ENCODE measurements around the gene ATXN1. TPM values are rescaled to one million over a fixed set of nuclear protein-coding genes. Genes with fewer than 3 reads are reported as not detected.

Gene ATXN1
- polyA plus RNA-seq, 2 of the 4 experiments (the other 2 are of a cell fraction): 2.9 to 8.3 TPM

GRCh38 chr6:16746401-16746800 is 14.9 kb downstream of the ATXN1 start:
- H3K4me1 ChIP-seq: peaks cover 33% of the 10 kb centered on the region
- no peak for FAIRE-seq
- ChIA-PET CTCF (interaction anchor here (1.4 to 2.0 kb wide), 2 partner anchors 10 to 15 kb away, joined by 5 to 7 read pairs; no protein-coding TSS in a partner anchor), POLR2A (no interaction called here)
- no peaks in the 10 kb centered on the region for H3K9me3 ChIP-seq
- TF ChIP-seq KDM5A (IDR thresholded peaks at IDR 0.05): no peak
- TF ChIP-seq HES2 (IDR thresholded peaks at IDR 0.05): no peak
- no peak for TF ChIP-seq RFX5 (IDR thresholded peaks at IDR 0.05)
- no peak for TF ChIP-seq HMGXB4 (CRISPR knock-in tag; IDR thresholded peaks at IDR 0.05; ENCODE audit: borderline replicate concordance)
- no peak overlapping the region; the same call in 1 of the 3 replicates for H3K4me2 ChIP-seq
- WGBS (ENCODE audit: missing lambda C conversion rate): 68% methylated on average over 3 of the region's 3 CpGs
- H3K27ac ChIP-seq: no peak overlapping the region
- ATAC-seq: no peak
- no peak overlapping the region for H3K4me3 ChIP-seq
- no peak for DNase-seq (ENCODE audit: low read depth in 1 of 2, low spot score in 1 of 2)

GRCh38 chr6:16743664-16744210 is 17.5 kb downstream of the ATXN1 start:
- H3K27ac ChIP-seq: no peak overlapping the region
- ATAC-seq (no peak), FAIRE-seq (no peak), DNase-seq (ENCODE audit: low read depth in 1 of 2, low spot score in 1 of 2) (no peak)
- POLR2A ChIA-PET: no interaction called here
- no peaks in the 10 kb centered on the region for H3K9me3 ChIP-seq
- peaks cover 20% of the 10 kb centered on the region for H3K4me1 ChIP-seq
- TF ChIP-seq ATOH8 (CRISPR knock-in tag; IDR thresholded peaks at IDR 0.05; ENCODE audit: low read depth) (no peak), CBX2 (IDR thresholded peaks at IDR 0.05; ENCODE audit: borderline replicate concordance, low read depth) (no peak), HES2 (IDR thresholded peaks at IDR 0.05) (no peak), MAFK (IDR thresholded peaks at IDR 0.05; ENCODE audit: partially characterized antibody) (peak; percentile 80)
- H3K4me2 ChIP-seq: no peak overlapping the region
- no peak overlapping the region for H3K4me3 ChIP-seq
- CTCF ChIA-PET: interaction anchor here (1.5 to 2.2 kb wide), 2 partner anchors 15 to 18 kb away, joined by 5 read pairs; partner anchors contain the start of gene ATXN1
- 91% methylated on average over 5 of the region's 5 CpGs for WGBS (ENCODE audit: missing lambda C conversion rate)

GRCh38 chr6:16742116-16742515 is 19.1 kb downstream of the ATXN1 start:
- WGBS (ENCODE audit: missing lambda C conversion rate): 88% methylated on average over 1 of the region's 1 CpG
- Histone ChIP-seq H3K4me1 (peaks cover 7% of the 10 kb centered on the region), H3K4me2 (no peak overlapping the region)

More at GRCh38 chr6:16742116-16742515, 19.1 kb downstream of the ATXN1 start:
- no peak overlapping the region for H3K27ac ChIP-seq
- TF ChIP-seq REST (IDR thresholded peaks at IDR 0.05): no peak
- TF ChIP-seq RNF2 (IDR thresholded peaks at IDR 0.05; ENCODE audit: borderline replicate concordance, low read depth): no peak
- TF ChIP-seq BHLHE40 (IDR thresholded peaks at IDR 0.05; ENCODE audit: low read depth, low read length): no peak
- no peak for TF ChIP-seq EP300 (IDR thresholded peaks at IDR 0.05)
- no peak for TF ChIP-seq PHF8 (IDR thresholded peaks at IDR 0.05; ENCODE audit: borderline replicate concordance, low read depth)
- TF ChIP-seq CHD2 (IDR thresholded peaks at IDR 0.05; ENCODE audit: low read length, partially characterized antibody): no peak
- no peak for TF ChIP-seq RARB (CRISPR knock-in tag; IDR thresholded peaks at IDR 0.05)
- TF ChIP-seq POLR2A (IDR thresholded peaks at IDR 0.05; ENCODE audit: low read length): no peak
- no peak for TF ChIP-seq MAZ (IDR thresholded peaks at IDR 0.05; ENCODE audit: borderline replicate concordance, low read depth, low read length)
- TF ChIP-seq ESRRA (IDR thresholded peaks at IDR 0.05; ENCODE audit: borderline replicate concordance, low read length): no peak
- TF ChIP-seq HEYL (CRISPR knock-in tag; IDR thresholded peaks at IDR 0.05): no peak
- TF ChIP-seq ZC3H11A (IDR thresholded peaks at IDR 0.05): no peak
- TF ChIP-seq ZSCAN20 (CRISPR knock-in tag; IDR thresholded peaks at IDR 0.05): no peak
- TF ChIP-seq HDAC2 (IDR thresholded peaks at IDR 0.05): no peak
- TF ChIP-seq CBX8 (IDR thresholded peaks at IDR 0.05): no peak
- no peak for TF ChIP-seq RCOR1 (IDR thresholded peaks at IDR 0.05; ENCODE audit: low read depth, low read length)
- TF ChIP-seq EHF (CRISPR knock-in tag; IDR thresholded peaks at IDR 0.05): no peak
- TF ChIP-seq JUN (IDR thresholded peaks at IDR 0.05): no peak
- TF ChIP-seq ZFP36 (IDR thresholded peaks at IDR 0.05; ENCODE audit: borderline replicate concordance, partially characterized antibody): no peak
- no peak for TF ChIP-seq HES2 (IDR thresholded peaks at IDR 0.05)
- DNase-seq (ENCODE audit: low read depth in 1 of 2, low spot score in 1 of 2) (no peak), ATAC-seq (no peak), FAIRE-seq (no peak)
- no peaks in the 10 kb centered on the region for H3K9me3 ChIP-seq
- CTCF ChIA-PET: interaction anchor here (2.2 kb wide), 1 partner anchor 14 kb away, joined by 5 read pairs; no protein-coding TSS in a partner anchor
- H3K4me3 ChIP-seq: no peak overlapping the region
- POLR2A ChIA-PET: no interaction called here
